GM12878 (cell line): ENCODE measurements around the gene AOAH. TPM values are rescaled to one million over a fixed set of nuclear protein-coding genes. Genes with fewer than 3 reads are reported as not detected.

Source experiments
- ATAC-seq: fragments of 200-7000 bp; cut with Tn5 transposase; 3 replicates; pipeline ENCODE4 v1.9.1; 2020; ENCODE audit warnings: mild to moderate bottlenecking, moderate library complexity
- BruUV-seq: library from RNA; stranded (reverse); fragments of 400-500 nt; replicated peaks from 2 replicates; lab custom pipeline; 2021; lab: Mats Ljungman, UMichigan
- CTCF ChIA-PET: fragments of 300-600 bp; sonication (Branson Sonifier 250); formaldehyde crosslinking; extraction: SDS; loops from one replicate; lab custom pipeline; 2021; ENCODE audit warnings: inconsistent platforms; lab: Yijun Ruan, JAX
- POLR2A ChIA-PET: fragments of 350-600 bp; formaldehyde crosslinking; extraction: SDS; loops from one replicate; lab custom pipeline; 2021; ENCODE audit warnings: inconsistent platforms; lab: Charles Lee
- RAD21 ChIA-PET: fragments of 300-600 bp; sonication (Branson Sonifier 250); formaldehyde crosslinking; loops from one replicate; lab custom pipeline; 2023; ENCODE audit warnings: antibody characterized with exemption; ENCODE audit not compliant: unreplicated experiment; lab: Charles Lee
- SMC1A ChIA-PET: fragments of 300-600 bp; sonication (Branson Sonifier 250); formaldehyde crosslinking; loops from one replicate; lab custom pipeline; 2023; ENCODE audit not compliant: unreplicated experiment, uncharacterized antibody; lab: Charles Lee
- DNase-seq: peaks from one replicate; pipeline ENCODE4 v3.0.0-alpha.2; 2011; ENCODE audit warnings: low read depth, low spot score
- FAIRE-seq: peaks from 3 replicates; lab custom pipeline; 2011; peaks lifted over from hg19 to GRCh38; lab: Jason Lieb, UNC
- H2AFZ ChIP-seq: 2 replicates; pipeline ENCODE4 v1.6.0; 2011; ENCODE audit warnings: low read depth, low read length, control low read depth; ENCODE audit not compliant: control insufficient read depth
- H3K27ac ChIP-seq: 2 replicates; pipeline ENCODE4 v1.5.1; 2011; ENCODE audit warnings: control low read depth; ENCODE audit not compliant: control insufficient read depth, insufficient read depth
- H3K27me3 ChIP-seq, 2 experiments: replicated peaks in 1 of 2; 2 replicates each; pipeline versions ENCODE4 v1.6.0 to v1.6.1; 2011; ENCODE audit warnings: low read length in 1 of 2; ENCODE audit not compliant: control insufficient read depth in 2 of 2, insufficient read depth in 2 of 2
- H3K36me3 ChIP-seq, 2 experiments: 2 replicates each; pipeline ENCODE4 v1.5.1; 2011; ENCODE audit warnings: low read length in 1 of 2; ENCODE audit not compliant: control insufficient read depth in 2 of 2, insufficient read depth in 2 of 2
- H3K4me1 ChIP-seq: 2 replicates; pipeline ENCODE4 v1.6.1; 2011; ENCODE audit warnings: mild to moderate bottlenecking, low read length, moderate library complexity, mixed read lengths; ENCODE audit not compliant: control insufficient read depth, insufficient read depth
- H3K4me2 ChIP-seq: 2 replicates; pipeline ENCODE4 v1.6.0; 2011; ENCODE audit warnings: control low read depth; ENCODE audit not compliant: control insufficient read depth, insufficient read depth
- H3K4me3 ChIP-seq: fragments of 200-600 bp; sonication (generic); 2 replicates; pipeline ENCODE4 v1.5.1; 2016
- H3K79me2 ChIP-seq: 2 replicates; pipeline ENCODE4 v1.6.0; 2011; ENCODE audit warnings: low read length; ENCODE audit not compliant: control insufficient read depth, insufficient read depth
- H3K9ac ChIP-seq: 2 replicates; pipeline ENCODE4 v1.8.0; 2011; ENCODE audit warnings: low read length, control low read depth, mixed read lengths; ENCODE audit not compliant: control insufficient read depth, insufficient read depth
- H3K9me3 ChIP-seq: replicated peaks from 3 replicates; pipeline ENCODE4 v1.5.1; 2011; ENCODE audit warnings: mild to moderate bottlenecking, low read length; ENCODE audit not compliant: control insufficient read depth, insufficient read depth
- H4K20me1 ChIP-seq: 2 replicates; pipeline ENCODE4 v1.6.0; 2011; ENCODE audit not compliant: control insufficient read depth, insufficient read depth
- BCLAF1 ChIP-seq: fragments of 450-650 bp; IDR thresholded peaks from 2 replicates; pipeline ENCODE4 v1.6.1; 2017; ENCODE audit warnings: antibody characterized with exemption, mild to moderate bottlenecking, moderate library complexity
- CBFB ChIP-seq: IDR thresholded peaks from 2 replicates; pipeline ENCODE4 v1.6.1; 2016; ENCODE audit warnings: antibody characterized with exemption, low read depth
- CBX5 ChIP-seq: sonication (generic); IDR thresholded peaks from 2 replicates; pipeline ENCODE4 v1.6.1; 2016; ENCODE audit warnings: low read depth, moderate library complexity, mild to moderate bottlenecking, inconsistent platforms
- EP300 ChIP-seq, 2 experiments: fragments of 150-350 bp in 1 of 2; IDR thresholded peaks; 2 replicates each; pipeline ENCODE4 v1.6.1; 2011 to 2012; ENCODE audit warnings: low read depth in 2 of 2, low read length in 2 of 2, borderline replicate concordance in 1 of 2, improper control_type of control experiment in 1 of 2, inconsistent platforms in 1 of 2; ENCODE audit not compliant: control insufficient read depth in 1 of 2
- JUNB ChIP-seq: IDR thresholded peaks from 2 replicates; pipeline ENCODE4 v1.6.1; 2016; ENCODE audit warnings: antibody characterized with exemption, mild to moderate bottlenecking
- KDM1A ChIP-seq: fragments of 200-600 bp; sonication (generic); IDR thresholded peaks from 2 replicates; pipeline ENCODE4 v1.6.1; 2016; ENCODE audit warnings: borderline replicate concordance
- MEF2B ChIP-seq: fragments of 450-650 bp; IDR thresholded peaks from 2 replicates; pipeline ENCODE4 v1.6.1; 2018; ENCODE audit warnings: mild to moderate bottlenecking, moderate library complexity; ENCODE audit not compliant: partially characterized antibody, poor library complexity, severe bottlenecking
- NKRF ChIP-seq: fragments of 450-650 bp; conservative IDR thresholded peaks from 2 replicates; pipeline ENCODE4 v1.6.1; 2017; ENCODE audit warnings: mild to moderate bottlenecking, moderate library complexity
- RAD51 ChIP-seq: fragments of 450-650 bp; IDR thresholded peaks from 2 replicates; pipeline ENCODE4 v1.6.1; 2016; ENCODE audit warnings: moderate library complexity, mild to moderate bottlenecking, inconsistent platforms
- TCF3 ChIP-seq: IDR thresholded peaks from 2 replicates; pipeline ENCODE4 v1.6.1; 2012; ENCODE audit warnings: low read depth, mild to moderate bottlenecking, low read length, borderline replicate concordance; ENCODE audit not compliant: insufficient read depth
- WGBS: methylation state at CpG from one replicate; pipeline ENCODE4 v1.1.6; 2016; ENCODE audit warnings: low lambda C conversion rate; ENCODE audit not compliant: insufficient replicate concordance, insufficient coverage; ENCODE audit errors: missing lambda C conversion rate; 5-methylcytosine and 5-hydroxymethylcytosine counted together
- in situ Hi-C: fragments of 300-500 bp; cut with MboI; formaldehyde crosslinking; loops from 9 replicates; pipeline ENCODE4 v1.14.3; 2018; ENCODE audit warnings: mixed read lengths
- intact Hi-C: fragments of 100-400 bp; cut with micrococcal nuclease; formaldehyde crosslinking; loops from one replicate; pipeline ENCODE4 v1.14.2; 2022; ENCODE audit not compliant: unreplicated experiment
- polyA plus RNA-seq, 11 experiments: library from polyadenylated mRNA; depleted of rRNA in 4 of 11; unstranded in 6 of 11; stranded (reverse) in 5 of 11; fragments of >200 nt; fragmentation: Nextera tagmentation in 4 of 11; fragmentation: Illumina TruSeq in 1 of 11; extraction: Ambion mirVana in 4 of 11; extraction: Trizol in 1 of 11; gene quantifications; 1 replicate in 1 of 11; 2 replicates in 10 of 11; pipeline versions ENCODE4 v1.2.1 to v1.2.3, GENCODE V29; 2011 to 2016; ENCODE audit warnings: inconsistent platforms in 2 of 11, missing spikeins in 2 of 11, low read depth in 1 of 11
- total RNA-seq, 4 experiments: library from RNA; depleted of rRNA in 3 of 4; stranded (reverse); fragments of >200 nt in 3 of 4; fragmentation: Illumina TruSeq in 1 of 4; extraction: Trizol in 1 of 4; gene quantifications; 2 replicates each; pipeline versions ENCODE4 v1.2.1 to v1.2.3, GENCODE V29; 2013 to 2021

Gene AOAH
- total and polyA plus RNA-seq, 10 of the 15 experiments (the other 5 are each of a cell fraction or from before 2014, with no cell fraction given) = 0.32 to 2.8 (median 1.4) TPM

- DNase-seq (no peak), ATAC-seq (no peak), FAIRE-seq (no peak)
- intact Hi-C loops = no loop called here
- no TSS peak for BruUV-seq
- H3K36me3 ChIP-seq = no peaks in the 10 kb centered on the region
- H3K27me3 ChIP-seq = no peaks in the 10 kb centered on the region
- TF ChIP-seq RAD51 = no peak
- TF ChIP-seq EP300 (IDR thresholded peaks at IDR 0.05; ENCODE audit: borderline replicate concordance in 1 of 2, control insufficient read depth in 1 of 2, low read depth in 2 of 2, low read length in 2 of 2) = no peak
- TF ChIP-seq CBX5 = no peak
- H3K4me1 ChIP-seq = no peaks in the 10 kb centered on the region
- ChIA-PET CTCF (no interaction called here), SMC1A (interaction anchor here (1.1 to 1.2 kb wide), 2 partner anchors 11 to 21 kb away, joined by 3 to 5 read pairs; no protein-coding TSS in a partner anchor), RAD21 (no interaction called here), POLR2A (interaction anchor here (0.7 kb wide), 1 partner anchor 380 kb away, joined by 3 read pairs; no protein-coding TSS in a partner anchor)
- no peak overlapping the region for H2AFZ ChIP-seq
- H3K79me2 ChIP-seq = no peaks in the 10 kb centered on the region
- in situ Hi-C loops = no loop called here
- H3K27ac ChIP-seq = no peak overlapping the region
- H3K4me3 ChIP-seq = no peak overlapping the region
- WGBS = 62% methylated on average over 9 of the region's 9 CpGs
- no peak overlapping the region for H3K9ac ChIP-seq
- no peaks in the 10 kb centered on the region for H4K20me1 ChIP-seq
- no peaks in the 10 kb centered on the region for H3K9me3 ChIP-seq
- H3K4me2 ChIP-seq = no peak overlapping the region
Observed at GRCh38 chr7:36509962-36510361, 214.3 kb downstream of the AOAH start.

DNA sequence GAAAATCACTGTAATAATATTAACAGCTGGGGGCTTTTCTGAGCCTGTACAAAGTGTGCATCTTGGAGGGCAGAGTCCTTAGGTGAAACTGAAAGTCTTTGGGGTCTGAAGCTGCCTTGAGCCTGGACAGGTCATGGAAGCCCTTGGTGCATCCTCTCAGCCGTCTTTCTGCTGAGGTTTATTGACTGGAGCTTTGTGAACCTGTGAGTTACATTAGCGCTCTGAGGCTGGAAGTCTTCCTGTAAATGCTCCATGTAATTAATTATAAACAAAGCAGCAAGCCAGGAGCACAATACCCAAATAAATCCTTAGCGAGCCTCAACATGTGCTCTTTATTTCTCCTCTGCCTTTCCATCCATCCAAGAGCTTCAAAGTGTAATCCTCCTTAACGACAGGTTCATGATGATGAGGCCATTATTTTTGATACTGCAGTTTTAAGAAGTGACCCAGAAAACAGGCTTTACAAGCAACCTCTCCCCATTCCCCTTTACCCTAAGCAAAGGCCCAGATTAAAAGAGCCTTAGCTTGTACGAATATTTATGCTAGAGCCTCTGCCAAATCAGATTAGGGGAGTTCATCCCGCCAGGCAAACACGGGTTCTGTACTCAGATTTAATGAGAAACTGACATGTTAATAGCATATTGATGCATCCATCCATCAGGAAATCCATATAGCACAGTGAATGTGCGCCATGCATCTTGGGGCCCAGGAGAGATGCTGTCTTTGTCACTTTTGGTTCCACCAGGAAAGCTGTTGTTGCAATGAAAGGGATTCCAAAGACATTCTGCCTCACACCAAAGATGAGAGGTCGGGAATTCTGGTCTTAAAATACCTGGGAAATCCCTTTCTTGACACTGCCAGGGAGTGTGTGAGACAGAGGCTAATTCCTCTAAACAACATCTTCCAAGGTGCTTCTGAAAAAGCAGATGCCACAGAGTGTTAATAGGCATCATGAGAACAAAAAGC is 216.5 kb downstream of the AOAH start:
- no peak for DNase-seq
- Histone ChIP-seq H2AFZ (no peak overlapping the region), H3K27ac (no peak overlapping the region), H3K79me2 (no peaks in the 10 kb centered on the region), H3K4me1 (no peaks in the 10 kb centered on the region), H3K4me2 (no peak overlapping the region), H4K20me1 (no peaks in the 10 kb centered on the region), H3K9me3 (no peaks in the 10 kb centered on the region; the same call in 2 of the 3 replicates), H3K27me3 (no peaks in the 10 kb centered on the region), H3K36me3 (no peaks in the 10 kb centered on the region), H3K4me3 (no peak overlapping the region), H3K9ac (no peak overlapping the region)
- ChIA-PET CTCF (interaction anchor here (1.3 to 1.9 kb wide), 2 partner anchors 161 to 693 kb away, joined by 5 read pairs; no protein-coding TSS in a partner anchor), RAD21 (no interaction called here), SMC1A (interaction anchor here (1.1 kb wide), 1 partner anchor 17 kb away, joined by 3 read pairs; no protein-coding TSS in a partner anchor), POLR2A (no interaction called here)
- in situ Hi-C loops (no loop called here), intact Hi-C loops (no loop called here)
- no peak for ATAC-seq
- FAIRE-seq = no peak
- WGBS = 28% methylated on average over 9 of the region's 9 CpGs
- BruUV-seq = no TSS peak
- TF ChIP-seq MEF2B (no peak), TCF3 (no peak), NKRF (no peak), JUNB (no peak), KDM1A (no peak), CBFB (no peak), BCLAF1 (no peak)
